ENCODE data around the gene ZNF587. TPM values are rescaled to one million over a fixed set of nuclear protein-coding genes. Genes with fewer than 3 reads are reported as not detected.
"Not testable (repeated sequence)": the region's sequence is repeated elsewhere in the genome, so short reads cannot be mapped to it uniquely, and the experiment has no call there.

ZNF587 gene
- total and polyA plus RNA-seq, 10 of the 15 experiments (the other 5 are each of a cell fraction or from before 2014, with no cell fraction given), result 1.9 to 27.8 (median 13.5) TPM

DNA sequence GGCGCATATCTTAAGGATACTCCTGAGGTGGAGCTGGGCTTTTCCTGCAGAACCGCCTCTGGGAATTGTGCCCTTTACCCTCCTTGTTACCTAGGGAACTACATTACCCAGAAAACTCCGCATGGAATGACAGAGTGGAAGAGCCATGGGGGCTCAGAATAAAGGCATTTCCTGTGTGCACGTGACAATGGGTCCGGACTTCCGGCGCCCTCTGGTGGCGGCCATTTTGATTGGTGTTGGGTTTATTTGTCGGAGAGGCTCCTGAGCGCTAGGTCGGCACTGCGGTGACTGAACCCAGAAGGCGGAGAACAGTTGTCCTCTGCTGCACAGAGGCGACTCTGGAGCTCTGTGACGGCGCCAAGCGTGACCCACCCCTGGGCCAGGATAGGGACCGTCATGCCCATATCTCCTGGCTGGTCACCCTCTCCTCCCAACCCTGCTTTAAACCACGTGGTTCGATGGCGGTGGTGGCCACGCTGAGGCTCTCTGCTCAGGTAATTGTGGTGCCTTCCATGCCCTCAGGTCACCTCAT is 19.5 kb upstream of the ZNF587 start, which contains the start of gene ZNF587B (continued):
- TF ChIP-seq ZBTB40 (IDR thresholded peaks at IDR 0.05; ENCODE audit: borderline replicate concordance) (0 out of 2 replicates have a peak, but pooled peaks have one; percentile 20), IRF4 (IDR thresholded peaks at IDR 0.05; ENCODE audit: low read depth, low read length) (no peak)

GRCh38 chr19:57836991-57837390 is 12.7 kb upstream of the ZNF587 start:
- H3K79me2 ChIP-seq (ENCODE audit: control insufficient read depth, insufficient read depth, low read length); H3K27ac ChIP-seq (ENCODE audit: control insufficient read depth, insufficient read depth); RAD21 ChIA-PET (ENCODE audit: unreplicated experiment); H4K20me1 ChIP-seq (ENCODE audit: control insufficient read depth, insufficient read depth); H3K4me2 ChIP-seq (ENCODE audit: control insufficient read depth, insufficient read depth); ATAC-seq; CTCF ChIA-PET; H3K4me3 ChIP-seq; H3K4me1 ChIP-seq (ENCODE audit: control insufficient read depth, insufficient read depth, low read length); H3K36me3 ChIP-seq (ENCODE audit: control insufficient read depth in 2 of 2, insufficient read depth in 2 of 2, low read length in 1 of 2); H3K9ac ChIP-seq (ENCODE audit: control insufficient read depth, insufficient read depth, low read length); H2AFZ ChIP-seq (ENCODE audit: control insufficient read depth, low read depth, low read length); intact Hi-C loops (cut with micrococcal nuclease; ENCODE audit: unreplicated experiment); H3K27me3 ChIP-seq (replicated peaks in 1 of 2; ENCODE audit: control insufficient read depth in 2 of 2, insufficient read depth in 2 of 2, low read length in 1 of 2); SMC1A ChIA-PET (ENCODE audit: uncharacterized antibody, unreplicated experiment); FAIRE-seq; DNase-seq (ENCODE audit: low read depth, low spot score); BruUV-seq (replicated peaks); POLR2A ChIA-PET; in situ Hi-C loops (cut with MboI); H3K9me3 ChIP-seq (replicated peaks; ENCODE audit: control insufficient read depth, insufficient read depth, low read length): not testable (repeated sequence)
- WGBS (ENCODE audit: insufficient coverage, insufficient replicate concordance, low lambda C conversion rate, missing lambda C conversion rate), result 96% methylated on average over 5 of the region's 5 CpGs

GRCh38 chr19:57838622-57839191 is 11.0 kb upstream of the ZNF587 start:
- CTCF ChIA-PET; H3K4me2 ChIP-seq (ENCODE audit: control insufficient read depth, insufficient read depth); H3K36me3 ChIP-seq (ENCODE audit: control insufficient read depth in 2 of 2, insufficient read depth in 2 of 2, low read length in 1 of 2); H3K4me3 ChIP-seq; H3K4me1 ChIP-seq (ENCODE audit: control insufficient read depth, insufficient read depth, low read length); H3K9me3 ChIP-seq (replicated peaks; ENCODE audit: control insufficient read depth, insufficient read depth, low read length); in situ Hi-C loops (cut with MboI); SMC1A ChIA-PET (ENCODE audit: uncharacterized antibody, unreplicated experiment); H3K9ac ChIP-seq (ENCODE audit: control insufficient read depth, insufficient read depth, low read length); BruUV-seq (replicated peaks); H4K20me1 ChIP-seq (ENCODE audit: control insufficient read depth, insufficient read depth); DNase-seq (ENCODE audit: low read depth, low spot score); FAIRE-seq; POLR2A ChIA-PET; H3K27me3 ChIP-seq (replicated peaks in 1 of 2; ENCODE audit: control insufficient read depth in 2 of 2, insufficient read depth in 2 of 2, low read length in 1 of 2); intact Hi-C loops (cut with micrococcal nuclease; ENCODE audit: unreplicated experiment); ATAC-seq; H3K79me2 ChIP-seq (ENCODE audit: control insufficient read depth, insufficient read depth, low read length); RAD21 ChIA-PET (ENCODE audit: unreplicated experiment); H3K27ac ChIP-seq (ENCODE audit: control insufficient read depth, insufficient read depth); H2AFZ ChIP-seq (ENCODE audit: control insufficient read depth, low read depth, low read length): not testable (repeated sequence)
- WGBS (ENCODE audit: insufficient coverage, insufficient replicate concordance, low lambda C conversion rate, missing lambda C conversion rate), result 60% methylated on average over 5 of the region's 5 CpGs

Data from GM12878 (cell line).